Body of pancreas (tissue), 4 donors: Measurements from ENCODE around the gene CAMK1D.

ENCODE experiments used
- CTCF ChIP-seq, 7 experiments: fragments of 450-650 bp in 4 of 7; fragments of 200-600 bp in 3 of 7; sonication (generic) in 3 of 7; IDR thresholded peaks; one replicate each; pipeline ENCODE4 v1.5.1; 2016 to 2019; ENCODE audit warnings: antibody characterized with exemption in 7 of 7
- POLR2A ChIP-seq, 3 donors: fragments of 450-650 bp; IDR thresholded peaks; one replicate each; pipeline ENCODE4 v1.6.1; 2016; ENCODE audit warnings: antibody characterized with exemption in 3 of 3, mild to moderate bottlenecking in 2 of 3

- no peak for TF ChIP-seq CTCF (IDR thresholded peaks at IDR 0.05)
- TF ChIP-seq POLR2A (IDR thresholded peaks at IDR 0.05) = no peak
Measured at GRCh38 chr10:12319076-12319475, 30.3 kb upstream of the CAMK1D start.
